NCI-H82 treated with DMSO at 0.1 percent for 48 hours (cell line): ENCODE data around the gene ELL2.
"Not testable (repeated sequence)": the region's sequence is repeated elsewhere in the genome, so short reads cannot be mapped to it uniquely, and the experiment has no call there.

Experiments
- DNase-seq: peaks from one replicate; lab custom pipeline; 2025; ENCODE audit not compliant: unreplicated experiment; lab: John Stamatoyannopoulos, UW

The ELL2 gene

DNA sequence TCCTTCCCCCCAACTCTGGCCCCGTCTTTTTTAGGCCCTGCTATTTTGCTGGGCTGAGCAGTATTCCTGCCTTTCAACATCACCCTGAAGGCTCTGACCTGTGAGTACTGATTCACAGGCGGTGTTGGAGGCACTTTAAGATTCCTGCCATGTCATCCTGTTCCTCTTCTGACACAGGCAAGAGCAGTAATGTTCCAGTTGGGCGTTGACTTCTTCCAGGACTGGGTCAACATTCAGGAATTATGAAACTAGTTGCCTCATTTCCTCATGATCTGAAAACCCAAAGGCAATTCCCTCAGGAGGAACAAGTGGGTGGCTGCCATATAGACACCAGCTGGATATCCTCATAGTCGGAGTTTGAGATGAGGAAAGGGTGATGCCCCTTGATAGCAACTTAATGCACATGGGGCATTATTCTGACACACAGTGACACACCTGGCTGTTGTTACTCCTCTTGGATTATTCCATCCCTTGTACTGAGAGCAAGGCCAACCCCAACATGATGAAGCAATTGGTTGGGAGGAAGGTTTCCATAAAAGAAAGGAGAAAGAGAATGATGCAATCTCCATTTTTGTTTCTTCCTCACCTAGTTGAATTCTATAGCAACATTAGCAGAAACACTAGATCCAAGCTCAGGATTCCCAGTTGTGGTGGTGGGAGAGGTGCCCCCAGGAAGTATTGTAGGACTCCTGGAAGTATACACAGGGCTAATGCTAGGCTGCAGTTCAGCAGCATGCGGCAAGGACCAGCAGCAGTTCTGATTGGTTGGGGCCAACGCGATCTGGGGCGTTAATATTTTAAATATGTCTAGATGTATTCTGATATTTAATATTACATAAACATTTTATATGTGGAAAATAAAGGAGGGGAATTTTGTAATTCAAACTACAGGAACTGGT, 119.5 kb downstream of the ELL2 start:
- DNase-seq: no peak

DNA sequence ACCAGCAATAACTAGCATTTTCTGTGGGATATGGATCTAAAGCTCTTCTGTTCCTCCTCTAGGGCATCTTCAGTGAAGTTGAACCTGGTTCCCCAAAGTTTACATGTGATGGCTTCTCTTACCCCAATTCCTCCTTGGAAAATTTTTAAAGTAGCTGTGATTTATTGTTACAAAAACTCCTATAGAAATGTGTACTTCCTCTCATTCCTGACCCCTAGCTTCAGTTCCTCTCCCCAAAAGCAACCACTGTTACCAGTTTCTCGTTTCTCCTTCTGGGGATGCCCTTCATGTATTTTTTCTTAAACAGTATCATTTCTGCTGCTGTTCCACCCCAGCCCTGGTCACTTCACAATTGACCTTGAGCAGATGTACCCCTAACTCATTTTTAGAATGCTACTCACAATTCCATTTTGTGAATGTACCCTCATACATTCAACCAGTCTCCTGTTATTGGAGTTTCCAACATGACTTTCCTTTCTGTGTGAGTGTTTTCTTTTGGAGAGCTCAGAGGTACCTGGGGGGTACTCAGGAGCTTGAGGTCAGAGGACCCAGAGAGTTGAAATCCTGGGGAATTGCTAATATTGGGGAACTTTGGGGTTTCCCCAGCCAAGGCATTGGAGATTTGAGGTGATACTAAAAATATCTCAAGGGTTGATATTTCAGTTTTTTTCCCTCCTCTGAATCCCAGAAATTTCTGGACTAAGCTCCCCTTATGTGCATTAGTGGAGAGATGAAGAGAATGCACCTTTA, 120.5 kb downstream of the ELL2 start:
- DNase-seq: no peak

DNA sequence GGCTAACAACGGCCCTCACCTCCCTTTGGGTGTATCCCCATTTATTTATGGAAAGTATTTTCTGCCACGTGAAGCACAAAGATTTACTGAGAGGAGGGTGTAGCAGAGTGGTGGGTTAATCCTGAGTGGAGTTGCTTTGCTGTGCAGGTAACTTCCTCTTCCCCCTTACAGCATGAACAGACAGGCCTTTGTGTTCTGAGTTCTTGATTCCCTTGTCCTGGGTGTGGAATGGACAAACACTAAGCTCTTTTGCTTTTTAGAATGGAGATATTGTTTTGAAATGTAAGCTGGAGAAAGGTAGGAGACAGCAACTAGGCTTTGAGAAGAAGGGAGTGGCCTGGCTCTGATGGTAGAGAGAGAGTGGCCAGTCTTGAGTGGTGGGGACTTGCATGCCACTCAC, 122.0 kb downstream of the ELL2 start:
- DNase-seq: no peak

DNA sequence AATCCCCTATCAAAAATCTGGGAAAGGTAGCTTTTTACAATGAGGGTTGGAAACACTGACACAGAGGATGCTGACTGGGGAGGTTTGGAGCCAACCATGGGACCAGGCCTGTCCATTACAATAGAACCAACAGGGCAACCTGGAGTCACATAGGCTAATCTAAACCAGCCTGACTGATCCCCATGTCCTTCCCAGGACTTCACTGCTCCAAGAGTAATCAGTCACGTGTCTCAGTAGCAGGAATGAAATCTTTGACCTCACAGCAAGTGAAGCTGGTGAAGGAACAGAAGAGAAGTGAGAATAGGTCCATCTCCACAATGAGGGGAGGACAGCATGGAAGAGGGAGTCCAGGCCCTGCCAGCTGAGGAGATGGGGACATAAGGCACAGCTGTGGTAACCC, 123.1 kb downstream of the ELL2 start:
- DNase-seq: no peak

DNA sequence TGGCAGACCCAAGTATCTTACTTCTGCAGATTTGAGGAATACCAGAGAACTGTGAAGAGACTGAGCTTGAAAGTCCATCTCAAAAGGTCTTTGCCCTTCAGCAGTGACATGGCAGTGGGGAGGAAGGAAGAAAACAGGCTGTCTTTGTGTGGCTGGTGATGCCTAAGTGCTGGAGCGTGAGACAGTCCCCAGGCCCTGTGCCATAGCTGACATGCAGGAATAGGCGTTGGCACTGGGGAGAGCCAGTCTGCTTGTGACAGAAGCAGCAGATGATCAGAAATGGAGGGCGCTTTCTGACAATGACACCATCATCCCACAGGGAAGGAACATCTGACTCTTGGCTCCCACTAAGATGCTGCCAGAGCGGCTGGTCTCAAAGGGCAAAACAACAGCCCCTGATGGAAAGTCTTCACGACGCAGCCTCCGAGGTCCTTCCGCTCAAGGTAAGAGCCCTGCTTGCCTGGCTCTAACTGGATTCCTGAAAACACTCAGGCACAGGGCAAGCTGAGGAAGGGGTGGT, 123.6 kb downstream of the ELL2 start:
- no peak for DNase-seq

DNA sequence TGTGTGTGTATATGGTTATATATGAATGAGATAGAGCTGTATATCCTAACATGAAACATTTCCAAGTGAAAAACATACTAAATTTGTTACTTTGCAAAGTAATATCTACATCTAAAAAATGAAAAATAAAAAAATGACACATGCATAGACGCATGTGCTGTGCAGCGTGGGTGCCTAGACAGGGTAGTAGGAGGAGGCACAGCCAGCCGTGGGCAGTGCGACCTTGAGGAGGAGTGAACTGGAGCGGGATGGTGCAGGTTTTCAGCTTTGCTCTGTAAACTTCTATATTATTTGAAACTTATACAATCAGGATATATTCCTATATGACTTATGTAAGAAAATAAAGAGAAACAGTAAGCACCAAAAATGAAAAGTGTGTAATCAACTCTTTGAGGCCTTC, 124.2 kb downstream of the ELL2 start:
- no peak for DNase-seq

DNA sequence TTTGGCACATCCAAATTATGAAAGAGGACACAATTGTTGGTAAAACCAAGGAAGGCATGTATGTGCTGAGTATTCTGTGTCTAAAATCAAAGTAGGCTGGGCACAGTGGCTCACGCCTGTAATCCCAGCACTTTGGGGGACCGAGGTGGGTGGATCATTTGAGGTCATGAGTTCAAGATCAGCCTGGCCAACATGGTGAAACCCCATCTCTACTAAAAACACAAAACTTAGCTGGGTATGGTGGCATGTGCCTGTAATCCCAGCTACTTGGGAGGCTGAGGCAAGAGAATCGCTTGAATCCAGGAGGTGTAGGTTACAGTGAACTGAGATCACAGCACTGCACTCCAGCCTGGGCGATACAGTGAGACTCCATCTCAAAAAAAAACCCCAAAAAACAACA, 124.7 kb downstream of the ELL2 start:
- DNase-seq: not testable (repeated sequence)

DNA sequence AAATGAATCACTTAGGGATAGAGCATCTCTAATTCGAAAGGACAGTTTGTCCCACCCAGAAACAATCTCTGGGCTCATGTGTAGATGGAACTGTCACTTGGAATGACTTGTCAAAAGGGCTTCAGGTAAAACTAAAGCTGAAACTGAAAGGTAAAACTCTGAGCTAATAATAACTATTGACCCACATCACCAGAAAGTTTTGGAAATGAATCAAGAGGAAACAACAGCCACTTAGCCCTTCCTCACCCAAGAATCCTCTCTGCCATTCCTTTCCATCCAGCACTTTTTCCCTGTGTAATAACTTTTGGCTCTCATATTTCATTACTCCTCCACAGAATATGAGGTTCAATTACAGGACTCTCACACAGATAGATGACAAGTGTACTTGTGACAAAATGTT, 125.1 kb downstream of the ELL2 start:
- no peak for DNase-seq

DNA sequence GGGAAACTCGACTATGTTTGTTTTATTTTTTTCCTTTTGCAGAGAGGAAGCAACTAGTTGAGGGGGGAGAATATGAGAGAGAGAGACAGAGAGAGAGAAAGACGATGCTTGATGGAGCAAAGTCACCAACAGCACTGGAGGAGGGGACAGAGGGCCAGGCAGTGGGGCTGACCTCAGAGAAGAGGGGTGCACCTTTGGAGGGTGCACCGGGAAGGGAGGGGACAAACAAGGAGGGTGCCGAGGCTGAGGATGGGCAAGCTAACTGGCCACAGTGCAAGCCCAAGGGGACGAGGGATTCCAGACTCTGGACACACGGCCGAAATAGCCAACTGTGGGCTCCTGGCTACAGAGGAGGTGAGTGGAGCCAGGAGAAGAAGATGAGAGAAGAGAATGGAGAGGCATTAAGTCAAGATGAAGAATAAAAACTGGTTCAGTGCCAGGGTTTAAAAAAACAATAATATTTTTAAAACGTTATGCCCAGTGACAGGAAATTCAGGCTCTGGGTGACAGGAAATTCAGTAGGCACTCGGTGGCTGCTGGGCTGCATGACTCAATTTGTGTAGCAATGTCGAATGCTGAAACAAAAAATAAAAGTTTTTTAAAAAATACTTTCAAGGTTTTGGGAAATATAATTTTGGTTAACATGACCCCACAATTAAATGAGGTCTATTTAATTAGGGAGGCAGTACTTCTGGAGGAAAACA, 125.8 kb downstream of the ELL2 start:
- no peak for DNase-seq
